ENCODE measurements around the gene UNC13A. TPM values are rescaled to one million over a fixed set of nuclear protein-coding genes. Genes with fewer than 3 reads are reported as not detected.
"Not testable (repeated sequence)": the region's sequence is repeated elsewhere in the genome, so short reads cannot be mapped to it uniquely, and the experiment has no call there.

UNC13A gene
- total RNA-seq, 1 donor from 2014 or later = 0.41 TPM

DNA sequence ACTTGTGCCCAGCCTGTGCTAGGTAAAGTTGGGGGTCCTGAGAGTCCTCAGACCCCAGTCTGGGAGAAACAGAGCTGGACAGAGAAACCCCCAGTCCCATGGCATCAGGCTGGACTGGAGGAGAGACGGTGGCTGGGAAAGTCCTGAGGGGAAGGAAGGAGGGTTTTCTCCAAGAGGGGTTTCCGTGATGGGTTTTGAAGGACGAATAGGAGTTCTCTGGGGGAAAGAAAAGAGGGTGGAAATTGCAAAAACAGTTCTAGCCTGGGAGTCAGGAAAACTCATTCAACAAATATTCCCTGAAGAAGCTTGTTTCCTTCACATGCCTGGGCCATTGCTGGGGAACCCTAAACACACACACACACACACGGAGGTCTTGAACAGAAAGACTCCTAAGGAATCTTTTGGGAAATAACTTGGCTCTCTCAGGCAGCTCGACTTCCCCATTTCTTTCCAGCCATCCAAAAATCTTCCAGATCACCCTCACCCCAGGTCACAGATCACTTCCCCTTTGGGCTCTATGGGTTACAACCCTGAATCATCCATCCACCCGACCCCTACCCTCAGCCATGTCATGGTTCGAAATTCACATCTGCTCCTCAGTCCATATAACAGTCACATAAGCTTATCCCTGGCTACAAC is 85.2 kb downstream of the UNC13A start:
- DNase-seq (no peak), ATAC-seq (no peak)
- no peak for TF ChIP-seq CTCF (IDR thresholded peaks at IDR 0.05)
- no peaks in the 10 kb centered on the region for H3K9me3 ChIP-seq
- H3K27ac ChIP-seq = no peak overlapping the region
- no peak overlapping the region for H3K4me3 ChIP-seq
- H3K4me1 ChIP-seq = peaks cover 12% of the 10 kb centered on the region
- no peaks in the 10 kb centered on the region for H3K36me3 ChIP-seq
- intact Hi-C loops (cut with DNase I) = no loop called here
- H3K27me3 ChIP-seq = peaks cover 14% of the 10 kb centered on the region

GRCh38 chr19:17602217-17602616 is 85.9 kb downstream of the UNC13A start:
- Histone ChIP-seq H3K4me3 (no peak overlapping the region), H3K4me1 (peaks cover 12% of the 10 kb centered on the region), H3K9me3 (no peaks in the 10 kb centered on the region), H3K27ac (no peak overlapping the region), H3K36me3 (no peaks in the 10 kb centered on the region), H3K27me3 (peaks cover 14% of the 10 kb centered on the region)
- DNase-seq = no peak
- TF ChIP-seq CTCF (IDR thresholded peaks at IDR 0.05) = no peak
- ATAC-seq = no peak
- intact Hi-C loops (cut with DNase I) = no loop called here

DNA sequence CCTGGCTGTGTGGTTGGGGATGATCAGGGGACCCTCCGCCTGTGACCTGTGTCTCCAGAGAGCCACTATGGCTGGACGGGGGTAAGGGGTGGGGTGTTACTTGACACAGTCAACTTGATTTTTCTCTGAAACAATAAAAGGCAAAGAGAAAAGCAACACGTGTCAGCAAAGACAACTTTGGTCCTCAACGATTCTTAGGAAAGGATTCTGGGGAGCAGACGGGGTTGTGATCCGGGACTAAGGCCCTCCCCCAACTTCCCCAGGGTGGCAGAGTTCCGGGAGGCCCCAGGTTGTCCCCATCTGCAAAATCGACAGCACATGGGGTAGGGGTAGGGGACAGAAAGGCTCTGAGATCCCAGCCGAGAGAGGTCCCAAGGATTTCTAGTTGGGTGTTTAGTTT is 86.5 kb downstream of the UNC13A start:
- ATAC-seq = no peak
- Histone ChIP-seq H3K36me3 (no peaks in the 10 kb centered on the region), H3K9me3 (no peaks in the 10 kb centered on the region), H3K4me3 (no peak overlapping the region), H3K4me1 (peaks cover 10% of the 10 kb centered on the region), H3K27me3 (peaks cover 14% of the 10 kb centered on the region), H3K27ac (no peak overlapping the region)
- no peak for DNase-seq
- TF ChIP-seq CTCF (IDR thresholded peaks at IDR 0.05) = no peak
- intact Hi-C loops (cut with DNase I) = no loop called here

DNA sequence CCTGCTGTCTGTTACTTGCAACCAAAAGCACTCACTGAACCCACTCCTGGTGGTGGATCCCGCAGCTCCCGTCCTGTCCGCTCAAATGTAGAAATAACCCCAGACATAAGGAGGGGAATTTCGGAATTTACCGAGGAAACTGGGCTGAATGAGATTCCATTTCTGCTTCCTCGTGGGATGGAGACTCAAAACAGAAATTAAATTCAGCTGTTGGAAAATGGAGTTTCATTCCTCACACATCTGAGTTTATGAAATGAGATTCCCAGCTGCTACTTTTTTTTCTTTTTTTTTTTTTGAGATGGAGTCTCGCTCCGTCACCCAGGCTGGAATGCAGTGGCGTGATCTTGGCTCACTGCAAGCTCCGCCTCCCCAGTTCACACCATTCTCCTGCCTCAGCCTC is 88.4 kb downstream of the UNC13A start:
- intact Hi-C loops (cut with DNase I) = no loop called here
- no peaks in the 10 kb centered on the region for H3K4me1 ChIP-seq
- TF ChIP-seq CTCF (IDR thresholded peaks at IDR 0.05) = no peak
- no peaks in the 10 kb centered on the region for H3K36me3 ChIP-seq
- H3K4me3 ChIP-seq = no peak overlapping the region
- H3K27me3 ChIP-seq = peaks cover 14% of the 10 kb centered on the region
- H3K9me3 ChIP-seq = no peaks in the 10 kb centered on the region
- DNase-seq (no peak), ATAC-seq (no peak)
- no peak overlapping the region for H3K27ac ChIP-seq

GRCh38 chr19:17598953-17599352 is 89.2 kb downstream of the UNC13A start:
- Histone ChIP-seq H3K4me1 (no peaks in the 10 kb centered on the region), H3K27ac (no peak overlapping the region), H3K9me3 (no peaks in the 10 kb centered on the region), H3K36me3 (no peaks in the 10 kb centered on the region), H3K27me3 (peaks cover 14% of the 10 kb centered on the region), H3K4me3 (no peak overlapping the region)
- no peak for ATAC-seq
- no peak for DNase-seq
- intact Hi-C loops (cut with DNase I) = no loop called here
- no peak for TF ChIP-seq CTCF (IDR thresholded peaks at IDR 0.05)

GRCh38 chr19:17598063-17598462 is 90.1 kb downstream of the UNC13A start:
- H3K4me3 ChIP-seq; DNase-seq; H3K4me1 ChIP-seq; intact Hi-C loops (cut with DNase I); ATAC-seq; H3K9me3 ChIP-seq; H3K27ac ChIP-seq; H3K36me3 ChIP-seq: not testable (repeated sequence)
- peaks cover 14% of the 10 kb centered on the region for H3K27me3 ChIP-seq

- not testable (repeated sequence) for H3K9me3 ChIP-seq, H3K36me3 ChIP-seq
Observed at GRCh38 chr19:17594296-17594695, 93.9 kb downstream of the UNC13A start.

More at GRCh38 chr19:17594296-17594695, 93.9 kb downstream of the UNC13A start:
- H3K4me1 ChIP-seq; DNase-seq; ATAC-seq; intact Hi-C loops (cut with DNase I); H3K4me3 ChIP-seq; H3K27ac ChIP-seq; H3K27me3 ChIP-seq: not testable (repeated sequence)

All from upper lobe of right lung (tissue), 1 donor.